ENCODE results near the gene BICD2. TPM values are rescaled to one million over a fixed set of nuclear protein-coding genes. Genes with fewer than 3 reads are reported as not detected.

Gene BICD2
- total RNA-seq, 2 donors from 2014 or later: 22.2 to 48.3 TPM

- peaks cover 3% of the 10 kb centered on the region for H3K27me3 ChIP-seq (replicated peaks; ENCODE audit: insufficient read depth)
- H3K27ac ChIP-seq: no peak overlapping the region
- no peaks in the 10 kb centered on the region for H3K9me3 ChIP-seq
- intact Hi-C loops (cut with DNase I): no loop called here
- no peaks in the 10 kb centered on the region for H3K36me3 ChIP-seq
- H3K4me1 ChIP-seq (replicated peaks): no peaks in the 10 kb centered on the region
- TF ChIP-seq, protein P1, sequence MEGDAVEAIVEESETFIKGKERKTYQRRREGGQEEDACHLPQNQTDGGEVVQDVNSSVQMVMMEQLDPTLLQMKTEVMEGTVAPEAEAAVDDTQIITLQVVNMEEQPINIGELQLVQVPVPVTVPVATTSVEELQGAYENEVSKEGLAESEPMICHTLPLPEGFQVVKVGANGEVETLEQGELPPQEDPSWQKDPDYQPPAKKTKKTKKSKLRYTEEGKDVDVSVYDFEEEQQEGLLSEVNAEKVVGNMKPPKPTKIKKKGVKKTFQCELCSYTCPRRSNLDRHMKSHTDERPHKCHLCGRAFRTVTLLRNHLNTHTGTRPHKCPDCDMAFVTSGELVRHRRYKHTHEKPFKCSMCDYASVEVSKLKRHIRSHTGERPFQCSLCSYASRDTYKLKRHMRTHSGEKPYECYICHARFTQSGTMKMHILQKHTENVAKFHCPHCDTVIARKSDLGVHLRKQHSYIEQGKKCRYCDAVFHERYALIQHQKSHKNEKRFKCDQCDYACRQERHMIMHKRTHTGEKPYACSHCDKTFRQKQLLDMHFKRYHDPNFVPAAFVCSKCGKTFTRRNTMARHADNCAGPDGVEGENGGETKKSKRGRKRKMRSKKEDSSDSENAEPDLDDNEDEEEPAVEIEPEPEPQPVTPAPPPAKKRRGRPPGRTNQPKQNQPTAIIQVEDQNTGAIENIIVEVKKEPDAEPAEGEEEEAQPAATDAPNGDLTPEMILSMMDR (IDR thresholded peaks at IDR 0.05): no peak
- TF ChIP-seq POLR2A (IDR thresholded peaks at IDR 0.05) (no peak), POLR2AphosphoS5 (IDR thresholded peaks at IDR 0.05) (no peak)
- no peak overlapping the region for H3K4me3 ChIP-seq
- DNase-seq (ENCODE audit: low spot score): no peak
- WGBS: 93% methylated on average over 4 of the region's 4 CpGs
Measured at GRCh38 chr9:92795000-92795399, 30.4 kb upstream of the BICD2 start.

GRCh38 chr9:92794426-92794825 is 29.8 kb upstream of the BICD2 start:
- Histone ChIP-seq H3K4me1 (replicated peaks) (no peaks in the 10 kb centered on the region), H3K36me3 (no peaks in the 10 kb centered on the region), H3K27ac (no peak overlapping the region), H3K27me3 (replicated peaks; ENCODE audit: insufficient read depth) (peaks cover 3% of the 10 kb centered on the region), H3K4me3 (no peak overlapping the region), H3K9me3 (no peaks in the 10 kb centered on the region)
- 82% methylated on average over 7 of the region's 7 CpGs for WGBS
- DNase-seq (ENCODE audit: low spot score): no peak
- intact Hi-C loops (cut with DNase I): no loop called here
- TF ChIP-seq POLR2A (IDR thresholded peaks at IDR 0.05) (no peak), POLR2AphosphoS5 (IDR thresholded peaks at IDR 0.05) (no peak)
- TF ChIP-seq, protein P1 (IDR thresholded peaks at IDR 0.05): no peak

- intact Hi-C loops (cut with DNase I): loop anchor here (1.0 kb wide), 1 partner anchor 74 kb away; no protein-coding TSS in a partner anchor
- Histone ChIP-seq H3K27me3 (replicated peaks; ENCODE audit: insufficient read depth) (no peaks in the 10 kb centered on the region), H3K9me3 (no peaks in the 10 kb centered on the region), H3K4me3 (no peak overlapping the region), H3K27ac (no peak overlapping the region), H3K36me3 (no peaks in the 10 kb centered on the region), H3K4me1 (replicated peaks) (no peaks in the 10 kb centered on the region)
- DNase-seq (ENCODE audit: low spot score): peak; percentile 77
- WGBS: 43% methylated on average over 13 of the region's 13 CpGs
- TF ChIP-seq POLR2AphosphoS5 (IDR thresholded peaks at IDR 0.05) (peak; percentile 65), POLR2A (IDR thresholded peaks at IDR 0.05) (no peak)
- TF ChIP-seq, protein P1 (IDR thresholded peaks at IDR 0.05): peak; percentile 61 to 90 (median 82)
Measured at GRCh38 chr9:92790542-92791527, 26.2 kb upstream of the BICD2 start.

DNA sequence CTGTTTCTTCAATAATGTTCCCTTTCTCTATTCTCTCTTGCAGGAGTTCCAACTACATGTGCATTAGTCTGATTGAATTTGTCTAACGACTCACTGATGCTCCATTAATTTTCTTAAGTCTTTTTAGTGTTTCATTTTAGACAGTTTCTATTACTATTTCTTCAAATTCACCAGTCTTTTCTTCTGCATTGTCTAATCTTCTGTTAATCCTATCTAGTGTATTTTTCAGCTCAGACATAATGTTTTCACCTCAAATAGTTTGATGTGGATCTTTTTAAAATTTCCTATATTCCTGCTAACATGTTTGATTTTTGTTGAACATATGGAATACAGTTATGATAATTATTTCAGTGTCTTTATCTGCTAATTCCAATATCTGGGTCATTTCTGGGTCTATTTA is 21.7 kb upstream of the BICD2 start:
- Histone ChIP-seq H3K9me3 (no peaks in the 10 kb centered on the region), H3K27me3 (replicated peaks; ENCODE audit: insufficient read depth) (no peaks in the 10 kb centered on the region), H3K36me3 (no peaks in the 10 kb centered on the region), H3K27ac (no peak overlapping the region), H3K4me3 (no peak overlapping the region), H3K4me1 (replicated peaks) (no peaks in the 10 kb centered on the region)
- no peak for DNase-seq (ENCODE audit: low spot score)
- intact Hi-C loops (cut with DNase I): no loop called here
- TF ChIP-seq POLR2AphosphoS5 (IDR thresholded peaks at IDR 0.05) (no peak), POLR2A (IDR thresholded peaks at IDR 0.05) (no peak)
- TF ChIP-seq, protein P1 (IDR thresholded peaks at IDR 0.05): no peak
- WGBS: 87% methylated on average over 1 of the region's 1 CpG

Data from prostate gland (tissue), 2 donors.